IPS-15b (cell line): ENCODE results near the gene SCRN1.

Experiments
- H3K27me3 ChIP-seq: one replicate; pipeline ENCODE4 v1.6.1; 2013; ENCODE audit warnings: low read length; ENCODE audit not compliant: control insufficient read depth, insufficient read depth
- H3K36me3 ChIP-seq: one replicate; pipeline ENCODE4 v1.6.1; 2013; ENCODE audit warnings: low read length; ENCODE audit not compliant: control insufficient read depth, insufficient read depth
- H3K4me1 ChIP-seq: one replicate; pipeline ENCODE4 v1.6.1; 2013; ENCODE audit warnings: mild to moderate bottlenecking, low read length; ENCODE audit not compliant: control insufficient read depth, insufficient read depth
- H3K4me3 ChIP-seq: one replicate; pipeline ENCODE4 v1.5.1; 2013; ENCODE audit warnings: low read depth, low read length
- H3K9ac ChIP-seq: one replicate; pipeline ENCODE4 v1.6.1; 2013; ENCODE audit warnings: low read depth, mild to moderate bottlenecking, low read length
- H3K9me3 ChIP-seq: one replicate; pipeline ENCODE4 v1.6.1; 2013; ENCODE audit warnings: mild to moderate bottlenecking, low read length; ENCODE audit not compliant: control insufficient read depth, insufficient read depth

SCRN1 gene

GRCh38 chr7:29998489-29998888, 8.9 kb upstream of the SCRN1 start:
- Histone ChIP-seq H3K4me3 (no peak overlapping the region), H3K4me1 (no peaks in the 10 kb centered on the region), H3K9me3 (no peaks in the 10 kb centered on the region), H3K36me3 (no peaks in the 10 kb centered on the region), H3K27me3 (no peaks in the 10 kb centered on the region), H3K9ac (no peak overlapping the region)

- no peak overlapping the region for H3K4me3 ChIP-seq
- H3K27me3 ChIP-seq, result no peaks in the 10 kb centered on the region
- H3K9me3 ChIP-seq, result no peaks in the 10 kb centered on the region
- H3K36me3 ChIP-seq, result no peaks in the 10 kb centered on the region
- H3K9ac ChIP-seq, result no peak overlapping the region
- H3K4me1 ChIP-seq, result no peaks in the 10 kb centered on the region
These were observed 6.7 kb upstream of the SCRN1 start for GRCh38 chr7:29996321-29996720.

GRCh38 chr7:29995652-29996051, 6.1 kb upstream of the SCRN1 start:
- Histone ChIP-seq H3K9me3 (no peaks in the 10 kb centered on the region), H3K27me3 (no peaks in the 10 kb centered on the region), H3K4me1 (no peaks in the 10 kb centered on the region), H3K9ac (no peak overlapping the region), H3K36me3 (no peaks in the 10 kb centered on the region), H3K4me3 (no peak overlapping the region)

- no peaks in the 10 kb centered on the region for H3K27me3 ChIP-seq
- H3K4me1 ChIP-seq, result peaks cover under 1% of the 10 kb centered on the region
- no peak overlapping the region for H3K4me3 ChIP-seq
These were observed 3.5 kb upstream of the SCRN1 start for GRCh38 chr7:29993140-29993539.

GRCh38 chr7:29991937-29992336, 2.3 kb upstream of the SCRN1 start:
- H3K36me3 ChIP-seq, result no peaks in the 10 kb centered on the region
- H3K27me3 ChIP-seq, result no peaks in the 10 kb centered on the region
- H3K4me3 ChIP-seq, result no peak overlapping the region
- peaks cover 2% of the 10 kb centered on the region for H3K4me1 ChIP-seq
- no peak overlapping the region for H3K9ac ChIP-seq
- no peaks in the 10 kb centered on the region for H3K9me3 ChIP-seq

More at GRCh38 chr7:29993140-29993539, 3.5 kb upstream of the SCRN1 start:
- H3K36me3 ChIP-seq, result no peaks in the 10 kb centered on the region
- no peak overlapping the region for H3K9ac ChIP-seq
- no peaks in the 10 kb centered on the region for H3K9me3 ChIP-seq

- no peaks in the 10 kb centered on the region for H3K27me3 ChIP-seq
- H3K36me3 ChIP-seq, result no peaks in the 10 kb centered on the region
- no peak overlapping the region for H3K4me3 ChIP-seq
- no peaks in the 10 kb centered on the region for H3K9me3 ChIP-seq
- no peak overlapping the region for H3K9ac ChIP-seq
- peaks cover 2% of the 10 kb centered on the region for H3K4me1 ChIP-seq
These were observed 1.3 kb upstream of the SCRN1 start for GRCh38 chr7:29990931-29991330.

GRCh38 chr7:29988424-29989256, 961 bp downstream of the SCRN1 start:
- Histone ChIP-seq H3K4me1 (peaks cover 2% of the 10 kb centered on the region), H3K9ac (peak overlapping the region; percentile 89), H3K9me3 (no peaks in the 10 kb centered on the region), H3K36me3 (no peaks in the 10 kb centered on the region), H3K4me3 (peak overlapping the region; percentile 60), H3K27me3 (no peaks in the 10 kb centered on the region)

- no peaks in the 10 kb centered on the region for H3K27me3 ChIP-seq
- no peaks in the 10 kb centered on the region for H3K36me3 ChIP-seq
- H3K9me3 ChIP-seq, result no peaks in the 10 kb centered on the region
- H3K9ac ChIP-seq, result no peak overlapping the region
- H3K4me3 ChIP-seq, result peak overlapping the region; percentile 60
- H3K4me1 ChIP-seq, result peaks cover 2% of the 10 kb centered on the region
These were observed 1.7 kb downstream of the SCRN1 start for GRCh38 chr7:29987811-29988317.

GRCh38 chr7:29987083-29987482, 2.5 kb downstream of the SCRN1 start:
- Histone ChIP-seq H3K9me3 (no peaks in the 10 kb centered on the region), H3K9ac (no peak overlapping the region), H3K4me3 (no peak overlapping the region), H3K36me3 (no peaks in the 10 kb centered on the region), H3K27me3 (no peaks in the 10 kb centered on the region), H3K4me1 (peaks cover 2% of the 10 kb centered on the region)

- no peaks in the 10 kb centered on the region for H3K36me3 ChIP-seq
- no peak overlapping the region for H3K4me3 ChIP-seq
- H3K9me3 ChIP-seq, result no peaks in the 10 kb centered on the region
- H3K9ac ChIP-seq, result no peak overlapping the region
- H3K4me1 ChIP-seq, result no peaks in the 10 kb centered on the region
- no peaks in the 10 kb centered on the region for H3K27me3 ChIP-seq
These were observed 9.4 kb downstream of the SCRN1 start for GRCh38 chr7:29980151-29980550.

- no peaks in the 10 kb centered on the region for H3K27me3 ChIP-seq
- H3K4me1 ChIP-seq, result no peaks in the 10 kb centered on the region
- no peaks in the 10 kb centered on the region for H3K36me3 ChIP-seq
- H3K9ac ChIP-seq, result no peak overlapping the region
- no peak overlapping the region for H3K4me3 ChIP-seq
- no peaks in the 10 kb centered on the region for H3K9me3 ChIP-seq
These were observed 11.5 kb downstream of the SCRN1 start for GRCh38 chr7:29977886-29978651.
